Astrocyte (in vitro differentiated cells and primary cell): ENCODE results near the gene WASF2.

Experiments
- CTCF ChIP-seq: IDR thresholded peaks from 2 replicates; pipeline ENCODE4 v1.5.1; 2011; ENCODE audit warnings: low read depth, mild to moderate bottlenecking, inconsistent platforms, low read length, moderate library complexity; ENCODE audit not compliant: insufficient read depth
- EZH2 ChIP-seq: IDR thresholded peaks from 2 replicates; pipeline ENCODE4 v1.6.1; 2012; ENCODE audit warnings: mild to moderate bottlenecking, low read length, inconsistent platforms; ENCODE audit not compliant: insufficient read depth

GRCh38 chr1:27363766-27364695 lies 125.9 kb downstream of the WASF2 start:
- no peak for TF ChIP-seq CTCF
- no peak for TF ChIP-seq EZH2
